Upper lobe of right lung (tissue), 1 donor: Measurements from ENCODE around the gene LSM2. TPM values are rescaled to one million over a fixed set of nuclear protein-coding genes. Genes with fewer than 3 reads are reported as not detected.
A peak's percentile ranks its signal among the peaks of the same experiment; 100 is the strongest.
"Not testable (repeated sequence)": the region's sequence is repeated elsewhere in the genome, so short reads cannot be mapped to it uniquely, and the experiment has no call there.

Source experiments
- ATAC-seq: fragments of 200-7000 bp; cut with Tn5 transposase; one replicate; pipeline ENCODE4 v1.9.1; 2020; ENCODE audit warnings: mild to moderate bottlenecking, moderate library complexity
- DNase-seq: peaks from one replicate; pipeline ENCODE4 v3.0.0-alpha.2; 2020
- H3K27ac ChIP-seq: fragments of 200-600 bp; one replicate; pipeline ENCODE4 v1.8.0; 2022
- H3K27me3 ChIP-seq: fragments of 200-600 bp; one replicate; pipeline ENCODE4 v1.8.0; 2022; ENCODE audit warnings: mild to moderate bottlenecking
- H3K36me3 ChIP-seq: fragments of 200-600 bp; one replicate; pipeline ENCODE4 v1.8.0; 2022
- H3K4me1 ChIP-seq: fragments of 200-600 bp; one replicate; pipeline ENCODE4 v1.8.0; 2022
- H3K4me3 ChIP-seq: fragments of 200-600 bp; one replicate; pipeline ENCODE4 v1.8.0; 2022; ENCODE audit warnings: mild to moderate bottlenecking
- H3K9me3 ChIP-seq: fragments of 200-600 bp; one replicate; pipeline ENCODE4 v1.8.0; 2022
- intact Hi-C: fragments of 100-400 bp; cut with DNase I; formaldehyde crosslinking; loops from one replicate; pipeline ENCODE4 v1.11.0; 2022
- total RNA-seq: library from RNA; stranded (reverse); fragmentation: NEBNext Ultra II Directional; extraction: Animal tissue kit (Norgen Biotek cat#: 25700); gene quantifications from one replicate; pipeline ENCODE4 v1.2.1, GENCODE V29; 2021
- TF ChIP-seq, protein P1 (sequence below): fragments of 200-600 bp; IDR thresholded peaks from one replicate; pipeline ENCODE4 v1.8.0; 2022; ENCODE audit warnings: antibody characterized with exemption
- donor health status: DM: no; HTN: yes; CAD: no; lungs with severe emphysema.

LSM2 gene
- total RNA-seq, 1 donor from 2014 or later: 30.8 TPM

DNA sequence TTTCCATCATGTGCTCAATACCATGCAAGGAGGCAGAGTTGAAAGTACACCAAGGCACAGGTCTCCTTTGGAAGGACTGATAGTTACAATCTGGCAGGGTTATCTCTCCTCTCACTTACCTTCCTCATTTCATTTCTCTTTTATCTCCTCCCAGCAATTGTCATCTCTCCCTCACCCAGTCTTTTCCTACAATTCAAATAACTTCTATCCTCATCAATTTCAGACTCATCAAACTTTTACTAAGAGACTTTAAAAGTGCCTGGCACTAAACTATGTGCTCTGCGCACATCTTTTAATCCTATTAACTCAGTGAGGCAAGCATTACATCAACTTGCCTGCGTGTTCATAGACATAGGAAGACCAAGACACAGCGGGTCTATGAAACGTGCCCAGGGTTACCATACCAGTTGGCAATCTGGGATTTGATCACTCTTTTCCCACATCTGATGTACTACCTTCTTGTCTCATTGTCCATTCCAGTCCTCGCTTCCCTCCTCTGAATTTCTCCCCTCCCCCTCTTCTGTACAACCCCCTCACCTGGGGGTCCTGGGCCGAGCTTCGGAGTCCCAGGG lies 12.4 kb downstream of the LSM2 start:
- H3K4me1 ChIP-seq: peaks cover 18% of the 10 kb centered on the region
- TF ChIP-seq, protein P1, sequence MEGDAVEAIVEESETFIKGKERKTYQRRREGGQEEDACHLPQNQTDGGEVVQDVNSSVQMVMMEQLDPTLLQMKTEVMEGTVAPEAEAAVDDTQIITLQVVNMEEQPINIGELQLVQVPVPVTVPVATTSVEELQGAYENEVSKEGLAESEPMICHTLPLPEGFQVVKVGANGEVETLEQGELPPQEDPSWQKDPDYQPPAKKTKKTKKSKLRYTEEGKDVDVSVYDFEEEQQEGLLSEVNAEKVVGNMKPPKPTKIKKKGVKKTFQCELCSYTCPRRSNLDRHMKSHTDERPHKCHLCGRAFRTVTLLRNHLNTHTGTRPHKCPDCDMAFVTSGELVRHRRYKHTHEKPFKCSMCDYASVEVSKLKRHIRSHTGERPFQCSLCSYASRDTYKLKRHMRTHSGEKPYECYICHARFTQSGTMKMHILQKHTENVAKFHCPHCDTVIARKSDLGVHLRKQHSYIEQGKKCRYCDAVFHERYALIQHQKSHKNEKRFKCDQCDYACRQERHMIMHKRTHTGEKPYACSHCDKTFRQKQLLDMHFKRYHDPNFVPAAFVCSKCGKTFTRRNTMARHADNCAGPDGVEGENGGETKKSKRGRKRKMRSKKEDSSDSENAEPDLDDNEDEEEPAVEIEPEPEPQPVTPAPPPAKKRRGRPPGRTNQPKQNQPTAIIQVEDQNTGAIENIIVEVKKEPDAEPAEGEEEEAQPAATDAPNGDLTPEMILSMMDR: no peak
- H3K4me3 ChIP-seq: peak overlapping the region; percentile 96
- ATAC-seq (no peak), DNase-seq (no peak)
- intact Hi-C loops: no loop called here
- peak overlapping the region; percentile 93 for H3K27ac ChIP-seq
- no peaks in the 10 kb centered on the region for H3K9me3 ChIP-seq
- no peaks in the 10 kb centered on the region for H3K27me3 ChIP-seq
- peaks cover 22% of the 10 kb centered on the region for H3K36me3 ChIP-seq

DNA sequence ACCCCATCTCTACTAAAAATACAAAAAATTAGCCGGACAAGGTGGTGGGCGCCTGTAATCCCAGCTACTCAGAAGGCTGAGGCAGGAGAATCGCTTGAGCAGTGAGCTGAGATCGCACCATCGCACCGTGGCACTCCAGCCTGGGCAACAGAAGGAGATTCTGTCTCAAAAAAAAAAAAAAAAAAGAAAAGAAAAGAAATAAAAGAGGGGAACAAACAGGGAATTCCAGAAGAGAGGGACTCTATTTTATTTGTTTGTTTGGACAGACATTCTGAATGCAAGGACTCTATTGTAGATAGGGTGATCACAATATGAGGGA lies 12.9 kb downstream of the LSM2 start:
- ATAC-seq, DNase-seq, H3K27ac ChIP-seq, H3K27me3 ChIP-seq, H3K4me3 ChIP-seq, intact Hi-C loops, H3K9me3 ChIP-seq: not testable (repeated sequence)
- Histone ChIP-seq H3K4me1 (peaks cover 18% of the 10 kb centered on the region), H3K36me3 (peaks cover 24% of the 10 kb centered on the region)

DNA sequence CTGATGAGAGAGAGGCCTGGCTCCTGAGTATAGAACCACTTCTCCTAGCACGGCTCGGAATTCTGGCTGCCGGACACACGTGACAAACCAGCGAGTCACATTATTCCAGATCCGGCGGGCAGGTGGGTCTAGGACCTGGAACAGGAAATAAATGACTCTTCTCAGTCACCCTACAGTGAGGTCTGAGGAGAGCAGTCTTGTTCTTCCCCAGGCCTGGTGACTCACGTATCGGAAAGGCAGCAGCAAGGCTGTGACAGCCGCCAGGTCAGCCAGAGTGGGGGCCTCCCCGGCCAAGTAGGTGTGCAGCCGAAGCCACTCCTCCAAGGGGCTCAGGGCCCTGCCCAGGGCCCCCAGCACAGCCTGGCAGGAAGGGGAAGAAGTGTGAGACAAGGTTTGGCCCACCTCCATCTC lies 14.0 kb downstream of the LSM2 start:
- H3K27ac ChIP-seq: no peak overlapping the region
- TF ChIP-seq, protein P1: no peak
- DNase-seq (no peak), ATAC-seq (no peak)
- peaks cover 25% of the 10 kb centered on the region for H3K36me3 ChIP-seq
- no peaks in the 10 kb centered on the region for H3K9me3 ChIP-seq
- no peaks in the 10 kb centered on the region for H3K27me3 ChIP-seq
- intact Hi-C loops: no loop called here
- no peak overlapping the region for H3K4me3 ChIP-seq
- H3K4me1 ChIP-seq: peaks cover 18% of the 10 kb centered on the region

DNA sequence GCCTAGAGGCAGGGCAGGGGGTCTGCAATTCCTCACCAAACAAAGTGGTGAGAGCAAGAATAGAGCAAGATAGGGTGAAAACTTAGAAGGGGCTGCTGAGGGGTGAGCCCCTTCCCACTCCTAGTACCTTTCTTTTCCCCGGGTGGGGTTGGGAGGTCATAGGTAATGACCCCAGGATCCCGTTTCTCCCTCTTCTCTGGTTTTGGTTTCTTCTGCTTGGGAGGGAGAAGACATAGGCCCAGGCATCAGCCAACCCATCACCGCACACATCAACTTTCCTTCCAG lies 14.7 kb downstream of the LSM2 start:
- H3K36me3 ChIP-seq: peaks cover 30% of the 10 kb centered on the region
- H3K4me1 ChIP-seq: peaks cover 18% of the 10 kb centered on the region
- H3K9me3 ChIP-seq: no peaks in the 10 kb centered on the region
- TF ChIP-seq, protein P1: no peak
- H3K27ac ChIP-seq: no peak overlapping the region
- no peak for DNase-seq
- H3K4me3 ChIP-seq: no peak overlapping the region
- no peak for ATAC-seq
- no peaks in the 10 kb centered on the region for H3K27me3 ChIP-seq
- intact Hi-C loops: no loop called here

DNA sequence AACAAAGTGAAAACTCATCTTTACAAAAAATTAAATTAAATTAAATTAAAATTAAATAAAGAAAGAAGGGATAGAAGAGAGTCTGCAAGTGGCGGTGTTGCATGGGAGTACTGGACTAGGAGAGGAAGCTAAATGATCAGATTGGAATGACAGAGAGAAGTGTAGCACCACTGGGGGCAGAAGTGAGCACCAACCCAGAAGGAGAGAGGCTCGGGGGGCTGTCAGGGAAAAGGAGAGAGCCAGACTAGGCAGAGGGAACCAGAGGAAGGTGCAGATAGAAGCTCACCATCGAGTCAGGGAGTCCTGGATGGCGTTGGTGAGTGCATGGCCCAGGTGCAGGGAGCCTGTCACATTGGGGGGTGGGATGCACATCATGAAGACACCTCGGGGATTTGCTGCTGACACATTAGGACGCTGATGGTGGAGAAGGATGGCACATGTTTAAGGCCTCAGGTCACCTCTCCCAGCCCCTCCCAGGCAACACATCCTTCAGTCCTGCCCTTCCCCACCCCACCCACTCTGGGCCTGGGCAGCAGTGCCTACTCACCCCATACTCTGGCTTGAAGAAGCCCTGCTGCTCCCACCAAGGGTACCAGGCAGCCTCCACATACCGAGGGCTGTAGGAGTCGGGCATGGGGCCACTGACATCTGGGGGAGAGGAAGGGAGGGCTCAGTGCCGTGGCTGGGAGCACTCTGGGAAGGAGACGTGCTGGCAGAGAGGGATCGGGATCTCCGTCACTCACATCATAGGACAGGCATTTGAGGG lies 15.3 kb downstream of the LSM2 start:
- DNase-seq: no peak
- no peaks in the 10 kb centered on the region for H3K9me3 ChIP-seq
- peaks cover 30% of the 10 kb centered on the region for H3K36me3 ChIP-seq
- intact Hi-C loops: no loop called here
- H3K27ac ChIP-seq: no peak overlapping the region
- no peak overlapping the region for H3K4me3 ChIP-seq
- H3K27me3 ChIP-seq: no peaks in the 10 kb centered on the region
- no peak for ATAC-seq
- TF ChIP-seq, protein P1: peak; percentile 57
- H3K4me1 ChIP-seq: peaks cover 17% of the 10 kb centered on the region

DNA sequence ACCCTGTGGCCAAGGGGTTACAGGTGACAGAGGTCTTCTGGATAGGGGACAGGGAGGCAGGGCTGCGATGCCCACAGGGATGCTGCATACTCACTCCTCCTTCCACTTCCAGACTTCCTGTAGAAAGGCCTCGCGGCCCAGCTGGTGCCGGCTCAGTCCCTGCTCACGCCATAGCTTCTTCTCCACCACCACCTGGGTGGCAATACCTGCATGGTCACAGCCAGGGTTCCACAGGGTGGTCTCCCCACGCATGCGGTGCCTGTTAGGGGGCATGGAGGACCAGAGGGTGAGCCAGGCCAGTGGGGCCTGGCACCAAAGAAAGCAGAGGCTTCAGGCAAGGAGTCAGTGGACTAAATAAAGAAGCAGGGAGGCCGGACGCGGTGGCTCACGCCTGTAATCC lies 21.3 kb downstream of the LSM2 start:
- DNase-seq (no peak), ATAC-seq (no peak)
- Histone ChIP-seq H3K9me3 (no peaks in the 10 kb centered on the region), H3K4me3 (no peak overlapping the region), H3K36me3 (peaks cover 66% of the 10 kb centered on the region), H3K27me3 (no peaks in the 10 kb centered on the region), H3K27ac (no peak overlapping the region), H3K4me1 (no peaks in the 10 kb centered on the region)
- intact Hi-C loops: no loop called here
- TF ChIP-seq, protein P1: no peak
